Measurements from ENCODE around the gene XPO5. TPM values are rescaled to one million over a fixed set of nuclear protein-coding genes. Genes with fewer than 3 reads are reported as not detected.

Gene XPO5
- total RNA-seq, 1 experiment from 2014 or later: 86.4 TPM

GRCh38 chr6:43621078-43621835 lies 45.4 kb upstream of the XPO5 start:
- intact Hi-C loops (cut with micrococcal nuclease; ENCODE audit: unreplicated experiment): no loop called here
- in situ Hi-C loops (cut with HindIII; ENCODE audit: low pct_unique_long_range_greater_than_20kb, low sequenced_read_pairs): no loop called here
- ChIA-PET CTCF (no interaction called here), POLR2A (no interaction called here)
- ATAC-seq (peak; percentile 23), DNase-seq (ENCODE audit: low read depth, low spot score) (no peak)
- Histone ChIP-seq H3K36me3 (ENCODE audit: control insufficient read depth, insufficient read depth, low read length) (peaks cover 3% of the 10 kb centered on the region), H3K27ac (ENCODE audit: low read length) (no peak overlapping the region), H3K4me1 (ENCODE audit: control insufficient read depth, insufficient read depth, low read length) (no peaks in the 10 kb centered on the region), H3K9me3 (ENCODE audit: control insufficient read depth, insufficient read depth, low read depth, low read length) (no peaks in the 10 kb centered on the region), H3K4me3 (ENCODE audit: low read depth in 2 of 2, low read length in 2 of 2) (no peak overlapping the region), H3K27me3 (ENCODE audit: control insufficient read depth, insufficient read depth, low read length) (no peaks in the 10 kb centered on the region)
- BruUV-seq (replicated peaks): TSS peak; percentile 20
- no peak for TF ChIP-seq REST (IDR thresholded peaks at IDR 0.05; ENCODE audit: insufficient read depth in 1 of 2, low read depth in 2 of 2, low read length in 1 of 2)
- no peak; the same call in none of the 2 replicates for TF ChIP-seq POLR2AphosphoS5 (IDR thresholded peaks at IDR 0.05; ENCODE audit: low read depth, low read length)
- no peak for TF ChIP-seq SIN3A (IDR thresholded peaks at IDR 0.05; ENCODE audit: borderline replicate concordance, insufficient read depth, low read depth, low read length)
- no peak for TF ChIP-seq CTCF (IDR thresholded peaks at IDR 0.05)
- no peak for TF ChIP-seq TCF7L2 (IDR thresholded peaks at IDR 0.05; ENCODE audit: low read depth, low read length)

GRCh38 chr6:43616725-43617472 lies 41.1 kb upstream of the XPO5 start:
- no peak for DNase-seq (ENCODE audit: low read depth, low spot score)
- no peaks in the 10 kb centered on the region for H3K27me3 ChIP-seq (ENCODE audit: control insufficient read depth, insufficient read depth, low read length)
- no TSS peak for BruUV-seq (replicated peaks)
- no peak overlapping the region for H3K27ac ChIP-seq (ENCODE audit: low read length)
- intact Hi-C loops (cut with micrococcal nuclease; ENCODE audit: unreplicated experiment) (no loop called here), in situ Hi-C loops (cut with HindIII; ENCODE audit: low pct_unique_long_range_greater_than_20kb, low sequenced_read_pairs) (no loop called here)
- TF ChIP-seq POLR2AphosphoS5 (IDR thresholded peaks at IDR 0.05; ENCODE audit: low read depth, low read length) (no peak), CTCF (IDR thresholded peaks at IDR 0.05) (no peak), TCF7L2 (IDR thresholded peaks at IDR 0.05; ENCODE audit: low read depth, low read length) (no peak), SIN3A (IDR thresholded peaks at IDR 0.05; ENCODE audit: borderline replicate concordance, insufficient read depth, low read depth, low read length) (no peak), REST (IDR thresholded peaks at IDR 0.05; ENCODE audit: insufficient read depth in 1 of 2, low read depth in 2 of 2, low read length in 1 of 2) (no peak)
- ATAC-seq: no peak
- H3K36me3 ChIP-seq (ENCODE audit: control insufficient read depth, insufficient read depth, low read length): peaks cover 6% of the 10 kb centered on the region; the same call in 1 of the 2 replicates
- H3K4me1 ChIP-seq (ENCODE audit: control insufficient read depth, insufficient read depth, low read length): no peaks in the 10 kb centered on the region
- no peak overlapping the region for H3K4me3 ChIP-seq (ENCODE audit: low read depth in 2 of 2, low read length in 2 of 2)
- CTCF ChIA-PET: no interaction called here
- POLR2A ChIA-PET: no interaction called here
- H3K9me3 ChIP-seq (ENCODE audit: control insufficient read depth, insufficient read depth, low read depth, low read length): no peaks in the 10 kb centered on the region

Data from Panc1 (cell line).